Measurements from ENCODE around the gene EPN2.
"Not testable (repeated sequence)": the region's sequence is repeated elsewhere in the genome, so short reads cannot be mapped to it uniquely, and the experiment has no call there.

DNA sequence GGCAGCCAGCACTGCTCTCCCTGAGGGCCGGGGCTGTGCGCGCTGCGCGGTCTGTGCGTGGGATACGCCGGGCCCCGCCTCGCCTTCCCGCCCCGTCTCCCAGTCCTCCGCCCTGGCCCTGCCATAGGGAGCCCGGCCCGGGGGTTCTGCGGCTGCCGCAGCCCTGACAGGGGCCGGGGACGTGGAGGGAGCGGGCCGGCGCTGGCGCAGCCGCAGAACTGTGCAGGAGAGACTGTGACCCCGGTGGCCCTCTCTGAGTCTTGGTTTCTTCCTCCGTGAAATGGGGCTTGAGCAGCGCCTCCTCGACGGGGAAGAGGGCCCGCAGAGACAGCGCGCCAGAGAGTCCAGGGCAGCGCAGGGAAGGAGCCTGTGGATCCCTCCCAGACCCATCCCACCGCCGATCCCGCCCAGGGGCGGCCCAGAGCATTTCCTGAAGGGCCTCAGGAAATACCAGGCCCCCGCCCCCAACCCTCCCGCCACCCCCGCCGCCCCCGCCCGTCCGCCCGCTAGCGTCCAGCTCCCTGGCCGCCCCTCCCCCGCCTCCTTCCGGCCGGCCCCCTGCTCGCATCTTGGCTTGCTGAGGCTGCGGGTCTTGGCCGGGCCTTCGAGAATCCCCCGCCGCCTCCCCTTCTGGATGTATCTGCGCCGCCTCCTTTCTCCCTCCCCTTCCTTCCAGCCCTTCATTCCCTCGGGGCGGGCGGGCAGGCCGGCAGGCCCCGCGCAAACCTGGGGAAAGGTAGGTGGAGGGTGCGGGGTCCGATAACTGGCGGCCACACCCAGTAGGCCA is 21.9 kb upstream of the EPN2 start:
- TF ChIP-seq CTCF (IDR thresholded peaks at IDR 0.05 in 4 of 5, conservative IDR thresholded peaks at IDR 0.05 in 1 of 5); POLR2A (IDR thresholded peaks at IDR 0.05): not testable (repeated sequence)
